Suppressor macrophage (primary cell): Measurements from ENCODE around the gene LAMA5.

ENCODE experiments used
- DNase-seq, 4 experiments: peaks; one replicate each; pipeline ENCODE4 v3.0.0-alpha.2; 2020 to 2022

LAMA5 gene

GRCh38 chr20:62328684-62329388 is 38.3 kb downstream of the LAMA5 start:
- DNase-seq, result no peak

- no peak for DNase-seq
Observed at GRCh38 chr20:62327726-62328495, 39.2 kb downstream of the LAMA5 start.

GRCh38 chr20:62326959-62327725 is 40.0 kb downstream of the LAMA5 start:
- no peak for DNase-seq

DNA sequence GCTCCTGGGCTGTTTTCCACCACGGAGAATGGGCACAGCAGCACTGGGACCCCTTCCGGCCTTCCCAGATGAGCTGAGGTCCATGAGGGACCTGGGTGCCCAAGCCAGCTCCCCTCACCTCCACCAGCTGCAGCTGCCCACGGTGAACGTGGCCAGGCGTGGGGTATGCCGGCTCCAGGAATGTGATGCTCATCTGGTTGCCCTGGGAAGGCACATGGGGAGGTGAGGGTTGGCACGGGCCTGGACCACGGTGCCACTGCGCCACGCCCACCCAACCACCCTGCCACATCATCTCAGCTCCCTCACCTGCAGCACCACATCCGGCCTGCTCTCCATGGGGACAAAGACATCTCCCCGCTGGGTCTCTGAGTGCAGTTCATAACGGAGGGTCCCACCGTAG is 40.6 kb downstream of the LAMA5 start:
- no peak for DNase-seq

GRCh38 chr20:62325172-62325905 is 41.8 kb downstream of the LAMA5 start:
- no peak for DNase-seq

DNA sequence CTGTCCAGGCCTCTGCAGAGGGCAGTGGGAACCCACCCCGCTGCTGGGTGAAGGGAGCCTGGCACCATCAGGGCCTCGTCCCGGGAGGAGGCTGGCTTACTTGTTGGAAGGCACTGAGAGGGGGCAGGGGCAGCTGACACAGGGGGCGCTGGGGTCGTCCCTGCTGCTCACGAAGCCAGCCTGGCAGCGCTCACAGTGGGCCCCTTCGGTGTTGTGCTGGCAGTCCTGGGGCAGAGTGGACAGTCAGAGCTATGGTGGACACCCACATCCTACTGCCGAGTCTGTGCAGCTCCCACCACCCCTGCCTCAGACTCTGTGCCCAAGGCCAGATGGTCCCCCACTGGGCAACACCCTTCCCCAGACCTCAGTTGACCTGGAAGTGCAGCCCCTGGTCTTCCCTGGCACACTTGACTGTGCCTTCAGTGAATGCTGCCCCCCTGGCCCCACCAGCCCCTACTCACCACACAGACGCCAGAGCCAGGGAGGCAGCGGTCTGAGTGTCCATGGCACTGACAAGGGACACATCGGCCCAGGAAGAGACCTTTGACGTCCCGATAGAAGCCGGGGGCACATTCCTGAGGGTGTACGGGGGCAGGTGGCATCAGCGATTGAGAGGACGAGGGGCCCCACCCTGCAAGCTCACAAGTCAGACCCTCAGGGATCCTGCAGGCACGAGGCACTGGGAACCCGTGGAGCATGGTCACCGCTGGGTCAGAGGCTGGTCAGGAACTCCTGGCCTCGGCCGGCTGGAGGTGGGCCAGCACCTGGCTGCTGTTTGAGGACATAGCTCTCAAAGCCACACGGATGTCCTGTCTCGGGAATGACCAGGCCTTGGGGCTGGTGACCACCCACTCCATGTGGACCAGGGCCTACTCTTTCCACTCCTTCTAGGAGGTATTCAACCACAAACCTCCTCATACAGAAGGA is 42.9 kb downstream of the LAMA5 start:
- no peak for DNase-seq

- no peak for DNase-seq
Observed at GRCh38 chr20:62323146-62323979, 43.7 kb downstream of the LAMA5 start.

GRCh38 chr20:62322492-62323041 is 44.5 kb downstream of the LAMA5 start:
- no peak for DNase-seq

- DNase-seq, result no peak
Observed at GRCh38 chr20:62321975-62322374, 45.1 kb downstream of the LAMA5 start.

DNA sequence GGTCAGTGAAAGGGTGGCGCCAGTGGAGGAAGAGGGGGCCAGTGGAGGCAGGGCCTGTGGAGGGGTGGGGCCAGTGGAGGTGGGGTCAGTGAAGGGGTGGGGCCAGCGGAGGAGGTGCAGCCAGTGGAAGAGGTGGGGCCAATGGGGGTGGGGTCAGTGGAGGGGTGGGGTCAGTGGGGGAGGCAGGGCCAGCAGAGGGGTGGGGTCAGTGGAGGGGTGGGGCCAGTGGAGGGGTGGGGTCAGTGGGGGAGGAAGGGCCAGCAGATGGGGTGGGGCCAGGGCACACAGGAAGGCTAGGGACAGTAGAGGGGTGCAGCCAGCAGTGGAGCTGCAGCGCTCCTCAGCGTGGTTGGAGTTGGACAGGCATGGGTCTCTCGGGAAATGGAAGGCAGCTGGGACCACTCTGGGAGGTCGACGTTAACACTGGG is 45.6 kb downstream of the LAMA5 start:
- DNase-seq, result no peak

DNA sequence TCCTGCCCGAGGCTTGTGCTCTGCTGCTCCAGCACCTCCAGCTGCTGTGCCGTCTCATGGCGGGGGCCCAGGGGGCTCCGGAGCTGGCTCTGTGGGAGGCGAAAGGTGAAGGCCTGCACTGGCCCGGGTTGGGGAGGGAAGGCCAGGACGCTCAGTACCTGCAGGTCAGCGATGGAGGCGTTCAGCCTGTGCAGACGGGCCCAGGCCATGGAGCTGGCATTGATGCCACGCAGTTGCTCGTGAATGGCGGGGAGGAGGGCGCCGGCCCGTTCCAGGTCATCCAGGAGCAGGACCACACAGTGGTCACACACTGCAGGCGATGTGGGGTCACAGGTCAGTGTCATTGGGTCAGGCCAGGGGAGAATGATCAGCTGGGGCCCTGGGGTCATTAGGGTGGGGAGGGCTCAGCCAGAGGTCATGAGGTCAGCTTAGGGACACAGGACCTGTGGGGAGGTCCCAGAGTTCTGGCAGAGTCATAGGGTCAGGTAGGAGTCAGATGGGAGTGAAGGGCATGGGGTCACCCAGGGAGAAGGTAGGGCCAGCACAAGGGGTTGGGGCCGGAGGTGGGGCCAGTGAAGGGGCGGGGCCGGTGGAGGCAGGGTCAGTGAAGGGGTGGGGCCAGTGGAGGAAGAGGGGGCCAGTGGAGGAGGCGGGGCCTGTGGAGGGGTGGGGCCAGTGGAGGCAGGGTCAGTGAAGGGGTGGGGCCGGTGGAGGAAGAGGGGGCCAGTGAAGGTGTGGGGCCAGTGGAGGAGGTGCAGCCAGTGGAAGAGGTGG is 46.3 kb downstream of the LAMA5 start:
- DNase-seq, result no peak

DNA sequence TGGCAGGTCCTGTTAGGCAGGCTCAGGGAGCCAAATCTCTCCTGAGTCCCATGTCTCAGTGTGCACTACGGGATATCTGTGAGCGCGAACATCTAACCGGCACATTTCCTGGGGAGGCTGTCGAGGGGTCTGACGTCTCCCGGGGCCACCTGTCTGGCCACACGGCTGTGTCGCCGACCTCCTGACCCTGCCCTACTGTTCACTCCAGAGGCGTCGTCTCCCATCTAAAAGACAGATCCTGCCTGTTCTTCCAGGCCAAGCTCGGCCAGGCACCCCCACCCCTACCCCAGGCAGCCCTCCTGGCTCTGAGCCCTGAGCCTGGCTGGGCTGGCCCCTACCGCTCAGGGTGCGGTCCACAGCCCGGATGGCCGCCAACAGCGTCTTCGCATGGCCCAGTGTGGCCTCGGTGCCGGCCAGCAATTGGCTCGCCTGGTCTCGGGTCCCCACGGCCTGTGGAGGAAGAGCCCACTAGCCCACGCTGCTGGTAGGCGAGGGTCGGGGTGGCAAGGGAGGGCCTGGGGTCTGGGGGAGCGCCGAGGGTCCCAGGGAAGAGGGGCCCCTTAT is 47.7 kb downstream of the LAMA5 start:
- DNase-seq, result no peak

GRCh38 chr20:62318400-62319345 is 48.4 kb downstream of the LAMA5 start:
- peak in 1 of 4 experiments; percentile 6 for DNase-seq

- DNase-seq, result no peak
Observed at GRCh38 chr20:62317167-62317655, 49.9 kb downstream of the LAMA5 start.

- DNase-seq, result no peak
Observed at GRCh38 chr20:62316331-62317166, 50.6 kb downstream of the LAMA5 start.

DNA sequence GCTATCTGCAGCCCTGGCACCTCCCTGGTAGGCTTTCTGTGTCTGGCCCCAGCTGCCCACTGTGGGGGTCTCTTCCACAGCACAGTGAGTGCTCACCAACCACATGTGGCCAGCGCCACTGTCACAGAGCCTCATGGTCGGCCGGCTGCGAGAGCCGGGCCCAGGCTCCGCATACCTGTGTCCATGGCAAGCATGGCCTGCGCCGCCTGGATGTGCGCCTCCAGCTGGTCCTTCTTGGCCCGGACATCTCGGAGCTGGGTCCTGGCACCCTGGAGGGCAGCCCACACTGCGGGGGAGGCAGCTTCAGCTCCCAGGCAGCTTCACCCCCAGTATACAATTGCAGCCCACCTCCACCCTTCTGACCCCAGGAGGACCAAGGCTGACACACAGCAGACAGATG is 51.3 kb downstream of the LAMA5 start:
- no peak for DNase-seq
